Fibroblast of the aortic adventitia (primary cell): ENCODE results near the gene SRRM4. TPM values are rescaled to one million over a fixed set of nuclear protein-coding genes. Genes with fewer than 3 reads are reported as not detected.

ENCODE experiments used
- DNase-seq: peaks from one replicate; pipeline ENCODE4 v3.0.0-alpha.2; 2010; ENCODE audit warnings: low read depth
- H3K4me3 ChIP-seq: 2 replicates; pipeline ENCODE4 v1.5.1; 2011; ENCODE audit warnings: low read depth, mild to moderate bottlenecking, control low read depth, low read length, moderate library complexity
- total RNA-seq: library from RNA; depleted of rRNA; stranded (reverse); fragments of >200 nt; gene quantifications from 2 replicates; pipeline ENCODE4 v1.2.3, GENCODE V29; 2012; ENCODE audit warnings: low replicate concordance
- TF ChIP-seq, protein P1 (sequence below): IDR thresholded peaks from 2 replicates; pipeline ENCODE4 v1.5.1; 2011; ENCODE audit warnings: mild to moderate bottlenecking, low read length, control low read depth, inconsistent platforms; ENCODE audit not compliant: insufficient read depth

SRRM4 gene
- total RNA-seq, 1 donor: not detected

DNA sequence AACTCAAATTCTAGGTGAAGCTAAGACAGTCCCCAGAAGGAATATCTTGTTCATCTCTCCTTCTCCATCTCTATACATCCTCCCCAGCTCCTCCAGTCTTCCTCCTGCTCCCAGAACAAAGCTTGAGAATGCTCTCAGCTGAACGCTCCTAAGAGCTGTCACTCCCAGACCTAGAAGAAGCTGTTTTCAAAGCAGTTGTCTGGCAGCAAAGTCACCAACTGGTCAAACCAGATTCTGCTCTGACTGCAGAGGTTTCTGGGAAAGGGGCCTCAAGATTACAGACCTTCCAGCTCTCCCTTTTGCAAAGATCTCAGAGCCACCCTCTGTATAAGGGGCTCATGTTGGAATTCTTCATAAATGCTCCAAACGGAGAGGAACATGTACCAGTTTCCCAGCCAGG is 187.8 kb downstream of the SRRM4 start:
- DNase-seq: no peak
- no peak overlapping the region for H3K4me3 ChIP-seq
- TF ChIP-seq, protein P1, sequence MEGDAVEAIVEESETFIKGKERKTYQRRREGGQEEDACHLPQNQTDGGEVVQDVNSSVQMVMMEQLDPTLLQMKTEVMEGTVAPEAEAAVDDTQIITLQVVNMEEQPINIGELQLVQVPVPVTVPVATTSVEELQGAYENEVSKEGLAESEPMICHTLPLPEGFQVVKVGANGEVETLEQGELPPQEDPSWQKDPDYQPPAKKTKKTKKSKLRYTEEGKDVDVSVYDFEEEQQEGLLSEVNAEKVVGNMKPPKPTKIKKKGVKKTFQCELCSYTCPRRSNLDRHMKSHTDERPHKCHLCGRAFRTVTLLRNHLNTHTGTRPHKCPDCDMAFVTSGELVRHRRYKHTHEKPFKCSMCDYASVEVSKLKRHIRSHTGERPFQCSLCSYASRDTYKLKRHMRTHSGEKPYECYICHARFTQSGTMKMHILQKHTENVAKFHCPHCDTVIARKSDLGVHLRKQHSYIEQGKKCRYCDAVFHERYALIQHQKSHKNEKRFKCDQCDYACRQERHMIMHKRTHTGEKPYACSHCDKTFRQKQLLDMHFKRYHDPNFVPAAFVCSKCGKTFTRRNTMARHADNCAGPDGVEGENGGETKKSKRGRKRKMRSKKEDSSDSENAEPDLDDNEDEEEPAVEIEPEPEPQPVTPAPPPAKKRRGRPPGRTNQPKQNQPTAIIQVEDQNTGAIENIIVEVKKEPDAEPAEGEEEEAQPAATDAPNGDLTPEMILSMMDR: no peak

DNA sequence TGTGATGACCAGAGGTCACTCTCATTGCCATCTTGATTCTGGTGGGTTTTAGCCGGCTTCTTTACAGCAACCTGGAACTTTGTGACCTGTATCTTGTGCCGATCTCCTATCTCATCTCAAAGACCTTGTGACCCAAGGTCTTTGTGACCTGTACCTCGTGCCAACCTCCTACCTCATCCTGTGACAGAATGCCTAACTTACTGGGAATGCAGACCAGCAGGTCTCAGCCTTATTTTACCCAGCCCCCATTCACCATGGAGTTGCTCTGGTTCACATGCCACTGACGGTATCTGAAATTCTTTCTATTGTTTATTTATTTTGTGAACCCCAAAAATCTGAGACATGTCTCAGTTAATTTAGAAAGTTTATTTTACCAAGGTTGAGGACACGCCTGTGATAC is 189.9 kb downstream of the SRRM4 start:
- no peak for DNase-seq
- H3K4me3 ChIP-seq: no peak overlapping the region
- TF ChIP-seq, protein P1: no peak

DNA sequence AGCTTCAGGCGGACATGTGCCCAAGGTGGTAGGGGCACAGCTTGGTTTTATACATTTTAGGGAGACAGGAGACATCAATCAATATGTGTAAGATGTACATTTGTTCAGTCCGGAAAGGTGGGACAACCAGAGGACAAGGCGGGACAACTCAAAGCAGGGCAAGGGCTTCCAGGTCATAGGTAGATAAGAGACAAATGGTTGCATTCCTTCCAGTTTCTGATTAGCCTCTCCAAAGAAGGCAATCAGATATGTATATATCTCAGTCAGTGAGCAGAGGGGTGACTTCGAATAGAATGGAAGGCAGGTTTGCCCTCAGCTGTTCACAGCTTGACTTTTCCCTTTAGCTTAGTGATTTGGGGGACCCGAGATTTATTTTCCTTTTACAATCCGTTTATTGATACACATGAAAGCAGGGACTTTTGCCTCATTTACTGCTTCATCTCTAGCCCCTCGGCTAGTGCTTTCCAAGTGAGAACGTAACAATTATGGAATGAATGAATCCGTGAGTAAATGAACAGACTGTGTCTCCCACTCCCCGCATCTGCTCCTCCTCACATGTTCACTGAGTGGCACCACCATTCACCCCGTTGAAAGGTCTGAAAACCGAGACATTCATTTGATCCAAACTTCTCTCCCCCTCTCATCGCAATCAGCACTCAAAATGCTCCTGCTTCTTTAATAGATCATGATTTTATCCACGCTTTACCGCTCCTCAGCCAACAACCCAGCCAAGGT is 190.5 kb downstream of the SRRM4 start:
- TF ChIP-seq, protein P1: no peak
- H3K4me3 ChIP-seq: no peak overlapping the region
- no peak for DNase-seq

DNA sequence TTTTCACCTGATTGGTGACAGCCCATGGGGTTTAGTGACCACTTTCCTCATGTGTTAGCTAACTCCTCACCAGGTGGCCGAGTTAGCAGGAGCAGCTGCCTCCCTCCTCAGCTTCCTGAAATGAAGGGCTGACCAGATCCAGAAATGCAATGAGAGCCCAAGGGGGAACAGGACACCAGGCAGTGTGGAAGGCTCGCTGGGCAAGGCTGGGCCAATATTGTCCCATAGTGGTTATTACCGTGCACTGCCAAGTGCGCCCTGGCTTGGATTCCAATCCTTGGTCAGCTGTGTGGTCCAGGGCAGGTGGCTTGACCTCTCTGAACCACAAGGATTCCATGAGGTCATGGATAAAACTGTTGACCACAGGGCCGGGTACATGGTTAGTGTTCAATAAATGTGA is 193.7 kb downstream of the SRRM4 start:
- no peak for DNase-seq

DNA sequence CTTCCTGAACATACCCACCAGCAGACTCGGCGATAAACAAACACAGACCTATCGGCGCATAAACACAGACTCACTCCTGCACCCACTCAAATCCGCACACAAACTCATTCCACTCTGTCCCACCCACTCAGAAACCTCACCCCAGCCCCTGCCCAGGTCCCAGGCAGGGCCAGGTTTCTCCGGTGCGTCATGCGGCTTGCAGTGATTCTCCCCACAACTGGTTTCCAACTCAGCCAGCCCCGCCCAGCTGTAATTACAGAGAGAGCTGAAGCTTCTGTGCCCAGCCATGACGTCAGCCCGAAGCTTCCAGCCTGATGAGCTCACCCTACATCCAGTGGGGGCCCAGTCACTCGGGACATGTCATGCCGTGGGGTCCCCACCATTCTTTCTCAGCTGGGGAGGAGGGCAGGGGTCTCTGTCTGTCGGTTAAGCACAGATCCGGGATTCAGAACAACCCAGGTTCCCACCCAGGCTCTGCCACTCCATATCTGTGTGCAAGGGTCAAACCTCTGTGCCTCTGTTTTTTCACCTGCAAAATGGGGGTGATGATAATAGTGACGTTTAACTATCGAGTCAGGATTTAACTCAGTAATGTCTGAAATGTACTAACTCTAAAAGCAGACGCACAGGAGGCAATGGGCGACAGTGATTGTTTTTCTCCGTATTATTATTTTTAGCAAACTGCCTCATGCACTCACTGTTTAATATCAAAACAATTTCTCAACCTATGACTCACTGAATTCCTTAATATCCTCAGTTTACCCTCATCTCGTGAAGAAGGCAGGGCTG is 195.1 kb downstream of the SRRM4 start:
- TF ChIP-seq, protein P1: no peak
- peak overlapping the region; percentile 55 for H3K4me3 ChIP-seq
- peak; percentile 92 for DNase-seq

More for the DNA sequence above, 193.7 kb downstream of the SRRM4 start:
- TF ChIP-seq, protein P1: no peak
- H3K4me3 ChIP-seq: no peak overlapping the region

DNA sequence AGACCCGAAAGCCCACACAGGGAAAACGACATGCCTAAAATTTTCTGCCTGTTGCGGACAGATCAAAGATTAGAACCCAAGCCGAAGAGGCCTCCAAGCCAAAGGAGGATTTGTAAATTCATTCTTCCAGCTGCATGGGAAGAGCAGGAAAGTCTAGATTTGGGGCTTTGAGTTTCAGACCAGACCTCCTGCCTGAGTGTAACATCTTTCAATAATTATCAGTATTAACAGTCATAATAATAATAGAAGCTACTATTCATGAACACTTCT is 195.7 kb downstream of the SRRM4 start:
- DNase-seq: no peak
- no peak overlapping the region for H3K4me3 ChIP-seq
- TF ChIP-seq, protein P1: no peak
